ENCODE results near the gene ASIC4.

ASIC4 gene, protein sequence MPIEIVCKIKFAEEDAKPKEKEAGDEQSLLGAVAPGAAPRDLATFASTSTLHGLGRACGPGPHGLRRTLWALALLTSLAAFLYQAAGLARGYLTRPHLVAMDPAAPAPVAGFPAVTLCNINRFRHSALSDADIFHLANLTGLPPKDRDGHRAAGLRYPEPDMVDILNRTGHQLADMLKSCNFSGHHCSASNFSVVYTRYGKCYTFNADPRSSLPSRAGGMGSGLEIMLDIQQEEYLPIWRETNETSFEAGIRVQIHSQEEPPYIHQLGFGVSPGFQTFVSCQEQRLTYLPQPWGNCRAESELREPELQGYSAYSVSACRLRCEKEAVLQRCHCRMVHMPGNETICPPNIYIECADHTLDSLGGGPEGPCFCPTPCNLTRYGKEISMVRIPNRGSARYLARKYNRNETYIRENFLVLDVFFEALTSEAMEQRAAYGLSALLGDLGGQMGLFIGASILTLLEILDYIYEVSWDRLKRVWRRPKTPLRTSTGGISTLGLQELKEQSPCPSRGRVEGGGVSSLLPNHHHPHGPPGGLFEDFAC

DNA sequence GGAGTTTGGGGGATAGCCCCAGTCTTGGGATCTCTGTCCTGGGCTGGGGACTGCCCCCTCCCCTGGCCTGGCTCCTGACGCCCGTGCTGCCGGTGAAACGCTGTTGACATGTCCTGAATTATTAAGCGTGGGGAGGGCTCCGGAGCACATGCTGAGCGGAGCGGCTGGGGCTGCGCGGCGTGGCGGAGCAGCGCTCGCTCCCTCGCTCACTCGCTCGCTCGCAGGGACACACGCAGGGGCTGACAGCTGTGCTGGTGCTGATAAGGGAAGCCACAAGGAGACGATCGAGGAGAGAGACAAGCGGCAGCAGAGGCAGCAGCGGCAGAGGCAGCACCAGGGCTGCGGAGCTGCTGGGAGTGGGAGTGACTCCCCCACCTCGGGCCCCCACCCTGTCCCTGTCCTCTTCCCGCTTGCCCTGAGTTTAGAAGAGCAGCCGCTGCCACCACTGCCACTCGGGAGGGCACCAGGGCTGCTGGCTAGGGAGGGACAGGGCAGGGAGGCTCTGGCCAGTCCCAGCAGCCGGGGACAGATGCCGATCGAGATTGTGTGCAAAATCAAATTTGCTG lies at the start of gene ASIC4:
ASIC4 (plus strand) TSS at position 287 of the 566 bp plus-strand sequence; CDS start at position 530, 243 bp downstream.
- DNase-seq = no peak

DNA sequence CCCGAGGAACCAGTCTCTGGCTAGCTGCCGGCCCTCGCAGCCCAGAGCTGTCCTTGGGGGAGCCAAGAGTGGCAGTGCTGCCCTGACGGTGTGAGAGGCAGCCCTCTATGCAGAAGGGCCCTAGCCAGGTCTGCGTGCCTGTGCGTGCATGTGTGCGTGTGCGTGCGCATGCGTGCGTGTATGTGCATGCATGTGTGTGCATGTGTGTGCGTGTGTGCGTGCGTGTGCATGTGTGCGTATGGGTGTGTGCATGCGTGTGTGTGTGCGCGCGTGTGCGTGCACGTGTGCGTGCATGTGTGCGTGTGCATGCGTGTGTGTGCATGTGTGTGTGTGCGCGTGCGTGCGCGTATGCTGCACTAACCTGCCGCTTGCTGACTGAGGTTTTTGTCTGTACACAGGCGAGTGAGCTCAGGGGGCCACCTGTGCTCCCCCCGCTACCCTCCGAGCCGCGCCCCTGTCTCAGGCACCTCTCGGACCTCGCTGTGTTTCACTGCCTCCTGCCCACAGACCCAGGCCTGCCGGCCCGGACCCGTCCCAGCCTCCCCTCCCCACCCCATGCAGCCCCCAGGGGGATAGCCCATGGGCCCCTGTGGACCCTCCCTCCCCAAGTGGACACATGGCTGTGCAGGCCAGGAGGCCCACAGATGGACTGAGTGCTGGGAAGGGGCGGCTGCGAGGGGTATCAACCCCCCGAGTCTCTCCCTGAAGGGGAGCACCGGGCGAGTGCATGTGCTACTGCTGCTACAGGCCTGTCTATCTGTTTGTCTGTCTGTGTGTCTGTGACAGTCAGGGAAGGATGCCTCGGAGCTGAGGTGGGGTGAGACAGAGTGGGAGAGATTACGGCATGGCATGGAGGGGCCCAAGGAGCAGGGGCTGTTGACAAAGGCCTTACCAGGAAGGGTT lies 48.4 kb upstream of the ASIC4 start:
- no peak for DNase-seq

- no peak for DNase-seq
Measured at GRCh38 chr2:219466816-219467735, 47.2 kb upstream of the ASIC4 start.

DNA sequence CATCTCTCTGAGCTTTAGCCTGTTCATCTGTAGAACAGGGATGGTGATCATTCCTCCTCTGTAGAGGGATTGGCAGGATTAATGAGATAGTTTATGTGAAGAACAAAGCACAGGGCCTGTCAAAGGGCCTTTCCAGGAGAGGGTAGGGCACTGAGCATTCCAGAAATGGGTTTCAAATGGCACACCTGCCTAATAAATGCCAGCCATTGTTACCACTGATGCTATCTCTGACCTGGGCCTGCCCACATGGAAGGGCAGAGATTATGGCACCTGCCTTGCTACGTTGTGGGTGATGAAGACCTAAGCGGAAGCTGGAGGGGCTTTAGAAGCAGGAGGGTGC lies 46.6 kb upstream of the ASIC4 start:
- no peak for DNase-seq

DNA sequence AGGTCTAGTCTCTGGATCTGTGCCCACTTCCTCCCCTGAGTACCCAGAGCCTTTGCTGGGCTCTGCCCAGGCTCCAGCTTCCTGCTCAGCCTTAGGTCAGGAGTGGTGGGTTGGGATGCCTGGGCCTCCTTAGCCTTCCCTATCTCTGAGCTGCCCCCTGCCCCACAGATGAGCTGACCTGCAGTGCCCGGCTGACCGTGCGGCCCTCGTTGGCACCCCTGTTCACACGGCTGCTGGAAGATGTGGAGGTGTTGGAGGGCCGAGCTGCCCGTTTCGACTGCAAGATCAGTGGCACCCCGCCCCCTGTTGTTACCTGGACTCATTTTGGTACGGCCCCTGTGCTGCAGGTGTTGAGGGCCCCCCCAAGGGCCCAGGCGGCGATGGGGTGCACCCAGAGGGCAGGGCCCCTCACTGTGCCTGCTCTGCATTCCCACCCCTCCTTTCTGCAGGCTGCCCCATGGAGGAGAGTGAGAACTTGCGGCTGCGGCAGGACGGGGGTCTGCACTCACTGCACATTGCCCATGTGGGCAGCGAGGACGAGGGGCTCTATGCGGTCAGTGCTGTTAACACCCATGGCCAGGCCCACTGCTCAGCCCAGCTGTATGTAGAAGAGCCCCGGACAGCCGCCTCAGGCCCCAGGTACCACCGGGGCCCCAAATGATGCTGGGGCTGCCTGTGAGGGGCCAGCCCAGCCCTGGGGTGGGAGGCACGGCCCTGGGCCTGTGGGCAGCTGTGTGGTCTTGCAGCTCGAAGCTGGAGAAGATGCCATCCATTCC lies 45.7 kb upstream of the ASIC4 start:
- no peak for DNase-seq

DNA sequence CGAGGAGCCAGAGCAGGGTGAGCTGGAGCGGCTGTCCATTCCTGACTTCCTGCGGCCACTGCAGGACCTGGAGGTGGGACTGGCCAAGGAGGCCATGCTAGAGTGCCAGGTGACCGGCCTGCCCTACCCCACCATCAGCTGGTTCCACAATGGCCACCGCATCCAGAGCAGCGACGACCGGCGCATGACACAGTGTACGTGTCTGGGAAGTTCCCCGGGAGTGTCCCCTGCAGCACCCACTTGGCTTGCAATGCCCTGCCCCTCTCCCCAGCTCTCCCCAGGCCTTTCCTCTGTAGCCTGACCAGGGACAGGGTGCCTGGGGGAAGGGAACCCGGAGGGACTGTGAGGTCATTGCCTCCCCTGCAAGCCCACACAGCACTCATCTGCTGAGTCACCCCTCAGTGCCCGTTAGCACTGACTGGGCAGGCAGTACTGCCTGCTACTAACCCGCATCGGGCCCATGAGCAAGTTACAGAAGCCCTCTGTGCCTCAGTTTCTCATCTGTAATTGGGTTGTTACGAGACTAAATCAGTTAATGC lies 45.0 kb upstream of the ASIC4 start:
- DNase-seq = peak in 1 of 2 experiments; percentile 46

DNA sequence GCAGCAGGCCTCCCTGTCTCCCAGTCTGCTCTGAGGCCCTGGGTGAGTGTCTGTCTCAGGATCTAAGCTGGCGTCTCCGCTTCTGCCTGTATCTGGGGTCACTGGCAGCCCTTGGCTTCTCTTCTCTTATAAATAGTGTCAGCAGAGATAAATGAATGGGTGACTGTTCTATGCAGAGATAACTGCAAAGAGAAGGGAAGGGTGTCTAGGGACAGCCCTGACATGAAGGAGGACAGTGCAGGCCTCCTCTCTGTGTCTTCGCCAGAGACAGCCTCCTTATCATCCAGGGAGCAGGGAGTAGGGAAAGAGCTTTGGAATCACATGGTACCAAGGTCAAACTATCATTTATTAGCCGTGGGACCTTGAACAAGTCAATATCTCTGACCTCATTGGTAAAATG lies 43.9 kb upstream of the ASIC4 start:
- DNase-seq = no peak

GRCh38 chr2:219471476-219472371 lies 42.6 kb upstream of the ASIC4 start:
- no peak for DNase-seq

GRCh38 chr2:219472629-219473187 lies 41.6 kb upstream of the ASIC4 start:
- no peak for DNase-seq

GRCh38 chr2:219473511-219473910 lies 40.8 kb upstream of the ASIC4 start:
- no peak for DNase-seq

- DNase-seq = no peak
Measured at GRCh38 chr2:219474285-219475060, 39.8 kb upstream of the ASIC4 start.

DNA sequence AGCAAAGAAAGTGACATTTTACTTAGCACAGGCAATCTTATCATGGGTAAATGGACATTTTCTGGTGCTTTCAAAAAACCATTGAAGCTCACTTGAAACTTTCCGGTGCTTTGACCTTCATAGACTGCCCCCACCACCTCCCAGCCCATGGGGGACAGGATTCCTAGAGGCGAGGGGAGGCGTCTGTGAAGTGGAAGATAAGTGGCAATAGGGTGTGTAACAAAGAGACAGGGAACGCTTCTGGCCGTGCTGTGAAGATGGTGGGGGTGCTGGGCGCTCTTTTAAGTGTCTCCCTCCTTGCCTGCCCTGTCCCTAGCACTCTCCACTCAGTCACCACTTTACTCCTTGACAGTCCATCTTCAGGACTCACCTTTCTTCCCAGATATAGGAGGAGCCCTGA lies 39.0 kb upstream of the ASIC4 start:
- no peak for DNase-seq

- peak; percentile 67 to 68 for DNase-seq
Measured at GRCh38 chr2:219475697-219476651, 38.3 kb upstream of the ASIC4 start.

GRCh38 chr2:219476652-219477151 lies 37.6 kb upstream of the ASIC4 start:
- peak in 1 of 2 experiments; percentile 8 for DNase-seq

- no peak for DNase-seq
Measured at GRCh38 chr2:219477179-219477578, 37.1 kb upstream of the ASIC4 start.

- DNase-seq = no peak
Measured at GRCh38 chr2:219477815-219478214, 36.5 kb upstream of the ASIC4 start.

- no peak for DNase-seq
Measured at GRCh38 chr2:219478916-219479315, 35.4 kb upstream of the ASIC4 start.
